Urothelium cell line (cell line): ENCODE data around the gene CSTPP1.
"Not testable (repeated sequence)": the region's sequence is repeated elsewhere in the genome, so short reads cannot be mapped to it uniquely, and the experiment has no call there.

Experiments
- DNase-seq: peaks from one replicate; pipeline ENCODE4 v3.0.0; 2011; ENCODE audit warnings: low spot score, mixed read lengths
- FAIRE-seq: peaks from 2 replicates; lab custom pipeline; 2011; peaks lifted over from hg19 to GRCh38; lab: Jason Lieb, UNC

CSTPP1 gene

GRCh38 chr11:46912526-46913150 lies 23.9 kb upstream of the CSTPP1 start:
- peak; percentile 27 for DNase-seq
- FAIRE-seq: no peak

GRCh38 chr11:46913484-46913883 lies 23.1 kb upstream of the CSTPP1 start:
- FAIRE-seq: no peak
- no peak for DNase-seq

GRCh38 chr11:46914363-46914762 lies 22.2 kb upstream of the CSTPP1 start:
- no peak for FAIRE-seq
- no peak for DNase-seq

- DNase-seq (no peak), FAIRE-seq (no peak)
Measured at GRCh38 chr11:46914910-46915309, 21.7 kb upstream of the CSTPP1 start.

- FAIRE-seq (no peak), DNase-seq (peak; percentile 84)
Measured at GRCh38 chr11:46916286-46917108, 20.1 kb upstream of the CSTPP1 start.

GRCh38 chr11:46917109-46917761 lies 19.3 kb upstream of the CSTPP1 start:
- DNase-seq (peak; percentile 26), FAIRE-seq (no peak)

- FAIRE-seq: no peak
- no peak for DNase-seq
Measured at GRCh38 chr11:46917762-46918082, 18.8 kb upstream of the CSTPP1 start.

GRCh38 chr11:46918083-46918787 lies 18.3 kb upstream of the CSTPP1 start, which contains the start of gene LRP4:
LRP4 (minus strand) TSS chr11:46918550; CDS start chr11:46918379, 171 bp downstream.
- DNase-seq: peak; percentile 84
- FAIRE-seq: no peak

- no peak for DNase-seq
- no peak for FAIRE-seq
Measured at GRCh38 chr11:46918788-46919513, 17.6 kb upstream of the CSTPP1 start.

- DNase-seq (peak; percentile 54), FAIRE-seq (no peak)
Measured at GRCh38 chr11:46920755-46921154, 15.8 kb upstream of the CSTPP1 start.

GRCh38 chr11:46927928-46928327 lies 8.6 kb upstream of the CSTPP1 start:
- FAIRE-seq, DNase-seq: not testable (repeated sequence)

GRCh38 chr11:46928701-46929100 lies 7.9 kb upstream of the CSTPP1 start:
- not testable (repeated sequence) for DNase-seq, FAIRE-seq

- FAIRE-seq: no peak
- DNase-seq: no peak
Measured at GRCh38 chr11:46930089-46930488, 6.5 kb upstream of the CSTPP1 start.

GRCh38 chr11:46942172-46942571 lies 5.6 kb downstream of the CSTPP1 start:
- DNase-seq: no peak
- FAIRE-seq: no peak

- DNase-seq (no peak), FAIRE-seq (no peak)
Measured at GRCh38 chr11:46944356-46945075, 8.0 kb downstream of the CSTPP1 start.

GRCh38 chr11:46947399-46948077 lies 11.0 kb downstream of the CSTPP1 start:
- DNase-seq (no peak), FAIRE-seq (no peak)

GRCh38 chr11:46948378-46949131 lies 12.0 kb downstream of the CSTPP1 start:
- DNase-seq (peak; percentile 40), FAIRE-seq (no peak)

- DNase-seq: no peak
- FAIRE-seq: no peak
Measured at GRCh38 chr11:46949297-46949696, 12.7 kb downstream of the CSTPP1 start.

GRCh38 chr11:46951864-46952263 lies 15.3 kb downstream of the CSTPP1 start:
- DNase-seq (no peak), FAIRE-seq (no peak)
